NT2/D1 (cell line): ENCODE measurements around the gene SIRT3.

Source experiments
- SUZ12 ChIP-seq: IDR thresholded peaks from 2 replicates; pipeline ENCODE4 v1.6.1; 2011; ENCODE audit not compliant: insufficient read length, insufficient read depth; ENCODE audit errors: extremely low read depth
- YY1 ChIP-seq: IDR thresholded peaks from 2 replicates; pipeline ENCODE4 v1.6.1; 2011; ENCODE audit not compliant: insufficient read length, insufficient read depth
- ZNF274 ChIP-seq: IDR thresholded peaks from 2 replicates; pipeline ENCODE4 v1.6.1; 2011; ENCODE audit warnings: mild to moderate bottlenecking, low read depth, low read length

DNA sequence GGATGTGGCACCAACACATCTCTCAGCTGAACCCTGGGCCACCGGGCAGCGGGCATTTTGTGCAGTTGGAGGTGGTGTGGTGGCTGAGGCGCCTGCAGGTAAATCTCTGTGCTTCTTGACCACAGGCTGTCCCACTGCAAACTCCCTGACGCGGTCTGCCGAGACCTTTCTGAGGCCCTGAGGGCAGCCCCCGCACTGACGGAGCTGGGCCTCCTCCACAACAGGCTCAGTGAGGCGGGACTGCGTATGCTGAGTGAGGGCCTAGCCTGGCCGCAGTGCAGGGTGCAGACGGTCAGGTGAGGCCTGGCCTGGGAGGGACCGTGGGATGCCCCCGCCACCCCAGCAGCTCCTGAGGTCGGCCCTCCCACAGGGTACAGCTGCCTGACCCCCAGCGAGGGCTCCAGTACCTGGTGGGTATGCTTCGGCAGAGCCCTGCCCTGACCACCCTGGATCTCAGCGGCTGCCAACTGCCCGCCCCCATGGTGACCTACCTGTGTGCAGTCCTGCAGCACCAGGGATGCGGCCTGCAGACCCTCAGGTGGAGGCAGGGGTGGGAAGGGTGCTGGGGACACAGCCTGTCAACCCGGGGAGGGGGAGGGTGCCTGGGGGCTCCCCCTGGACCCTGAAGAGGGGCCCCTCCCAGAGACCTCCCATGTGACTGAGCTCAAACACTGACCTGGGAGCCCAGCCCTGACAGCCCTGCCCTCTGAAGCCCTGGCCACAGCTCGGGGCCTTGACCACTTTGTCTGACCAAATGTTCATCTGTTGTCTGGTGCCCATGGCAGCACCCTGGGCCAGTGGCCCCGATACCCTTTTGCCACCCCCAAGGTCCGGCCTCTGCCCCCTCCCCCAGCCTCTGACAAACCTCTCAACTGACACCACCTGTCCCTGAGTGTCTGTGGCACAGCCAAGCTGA is 48.2 kb upstream of the SIRT3 start:
- TF ChIP-seq YY1 (no peak), SUZ12 (no peak), ZNF274 (no peak)
